Osteocyte (in vitro differentiated cells): ENCODE measurements around the gene PCYOX1L. TPM values are rescaled to one million over a fixed set of nuclear protein-coding genes. Genes with fewer than 3 reads are reported as not detected.

Experiments
- DNase-seq: peaks from one replicate; pipeline ENCODE4 v3.0.0; 2021; ENCODE audit warnings: mixed read lengths; ENCODE audit not compliant: unreplicated experiment; ENCODE audit errors: extremely low spot score
- H3K27ac Mint-ChIP-seq: one replicate; pipeline ENCODE4 v1.8.0; 2021; ENCODE audit warnings: mild to moderate bottlenecking, mixed read lengths; ENCODE audit not compliant: unreplicated experiment
- H3K27me3 Mint-ChIP-seq: one replicate; pipeline ENCODE4 v1.8.0; 2021; ENCODE audit warnings: mixed read lengths; ENCODE audit not compliant: unreplicated experiment
- H3K36me3 Mint-ChIP-seq: one replicate; pipeline ENCODE4 v1.8.0; 2021; ENCODE audit warnings: mixed read lengths; ENCODE audit not compliant: unreplicated experiment
- H3K4me1 Mint-ChIP-seq: one replicate; pipeline ENCODE4 v1.8.0; 2021; ENCODE audit warnings: mixed read lengths; ENCODE audit not compliant: unreplicated experiment
- H3K4me3 Mint-ChIP-seq: one replicate; pipeline ENCODE4 v1.8.0; 2021; ENCODE audit warnings: mild to moderate bottlenecking, moderate library complexity, mixed read lengths; ENCODE audit not compliant: unreplicated experiment
- H3K9me3 Mint-ChIP-seq: one replicate; pipeline ENCODE4 v1.8.0; 2021; ENCODE audit warnings: mixed read lengths; ENCODE audit not compliant: unreplicated experiment
- CTCF ChIP-seq: fragments of 200-600 bp; sonication (generic); IDR thresholded peaks from 2 replicates; pipeline ENCODE4 v1.5.0; 2021; ENCODE audit warnings: antibody characterized with exemption, mild to moderate bottlenecking, moderate library complexity
- total RNA-seq: library from RNA; stranded (reverse); gene quantifications from 2 replicates; pipeline ENCODE4 v1.2.1, GENCODE V29; 2021

The PCYOX1L gene
- total RNA-seq, 1 donor from 2014 or later = 7.7 TPM

- Mint-ChIP-seq H3K27ac (peak overlapping the region; percentile 93), H3K4me1 (peaks cover 76% of the 10 kb centered on the region), H3K36me3 (peaks cover 13% of the 10 kb centered on the region), H3K4me3 (peak overlapping the region; percentile 91), H3K9me3 (no peaks in the 10 kb centered on the region), H3K27me3 (no peaks in the 10 kb centered on the region)
- no peak for DNase-seq
- no peak for TF ChIP-seq CTCF
These were observed 49.1 kb downstream of the PCYOX1L start for GRCh38 chr5:149406979-149407306.

DNA sequence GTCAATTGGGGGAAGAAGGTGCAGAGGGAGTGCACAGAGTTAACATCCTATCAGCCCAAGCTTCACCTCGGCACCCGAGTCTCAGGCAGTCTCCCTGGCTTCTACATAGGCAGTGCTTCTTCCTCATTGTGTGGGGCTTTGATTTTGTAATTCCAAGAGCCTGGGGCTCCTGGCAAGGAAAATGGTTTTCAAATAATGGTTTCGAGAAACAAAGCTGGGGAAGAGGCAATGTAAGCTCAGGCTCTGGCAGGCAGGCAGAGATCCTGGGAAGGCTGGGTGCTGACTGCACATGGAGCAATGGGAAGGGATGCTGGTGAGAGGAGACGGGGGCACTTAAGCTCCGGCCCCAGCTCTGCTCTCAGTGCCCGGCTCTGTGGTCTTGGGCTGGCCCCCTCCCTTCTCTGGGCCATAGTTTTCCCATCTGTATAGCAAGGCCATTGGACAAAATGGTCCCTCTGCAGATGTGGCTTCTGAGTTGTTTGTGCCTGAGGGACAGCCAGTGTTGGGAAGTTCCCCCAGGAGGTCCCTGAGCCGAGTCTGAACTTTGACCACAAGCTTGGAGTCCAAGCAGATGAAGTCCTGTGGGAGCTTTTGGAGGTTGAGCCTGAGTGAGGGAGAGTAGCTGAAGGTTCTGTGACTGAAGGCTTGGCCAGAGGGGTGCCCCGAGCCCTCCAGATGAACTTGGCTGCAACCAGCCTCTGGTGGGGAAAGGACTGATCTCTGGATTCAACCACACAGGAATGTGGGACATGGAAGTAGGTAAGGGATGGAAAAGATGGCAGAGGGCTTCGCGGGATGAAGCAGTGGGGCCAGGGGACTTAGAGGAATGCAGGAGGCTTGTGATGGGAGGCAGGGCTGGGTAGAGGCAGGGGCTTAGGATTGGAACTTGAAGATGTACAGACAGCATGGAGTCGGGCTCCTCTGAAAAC is 49.7 kb downstream of the PCYOX1L start:
- no peak for DNase-seq
- TF ChIP-seq CTCF = no peak
- H3K27me3 Mint-ChIP-seq = no peaks in the 10 kb centered on the region
- H3K36me3 Mint-ChIP-seq = peaks cover 13% of the 10 kb centered on the region
- H3K9me3 Mint-ChIP-seq = no peaks in the 10 kb centered on the region
- peak overlapping the region; percentile 91 for H3K4me3 Mint-ChIP-seq
- peak overlapping the region; percentile 93 for H3K27ac Mint-ChIP-seq
- peaks cover 82% of the 10 kb centered on the region for H3K4me1 Mint-ChIP-seq

DNA sequence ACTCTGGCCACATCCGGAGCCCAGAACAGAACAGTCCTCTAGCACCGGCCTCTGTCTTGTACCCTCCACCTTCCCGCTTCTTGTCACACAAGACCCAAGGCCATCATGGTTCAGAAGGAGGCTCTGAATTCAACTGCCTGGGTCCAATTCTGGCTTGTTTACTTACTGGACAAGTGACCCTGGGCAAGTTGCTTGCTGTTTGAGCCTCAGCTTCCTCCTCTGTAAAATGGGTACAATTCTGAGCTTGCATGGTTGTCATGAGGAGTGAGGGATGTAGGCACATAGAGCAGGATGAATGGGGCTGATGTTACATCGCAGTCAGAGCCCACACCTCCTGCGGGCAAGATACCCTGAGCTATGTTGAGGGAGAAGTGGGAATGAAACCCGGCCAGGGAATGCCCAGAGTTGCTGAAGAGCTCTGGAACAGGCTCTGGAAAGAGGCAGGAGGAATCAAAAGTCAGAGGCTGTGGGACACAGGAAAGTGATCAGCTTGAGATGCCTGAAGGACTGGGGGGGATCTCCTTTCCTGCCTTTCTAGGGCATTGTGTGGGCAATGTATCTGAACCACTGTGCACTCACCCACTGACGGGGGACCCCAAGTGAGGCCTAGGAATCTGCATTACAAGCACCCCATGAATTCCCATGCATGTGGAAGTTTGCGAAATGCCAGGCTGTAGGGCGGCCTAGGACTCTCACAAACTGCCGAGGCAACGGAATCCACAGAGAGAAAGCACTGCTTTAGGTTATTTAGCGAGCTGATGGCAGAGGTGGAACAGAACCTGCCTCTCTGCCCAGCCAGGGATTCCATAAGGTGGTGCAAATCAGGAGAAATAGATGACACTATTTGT is 50.6 kb downstream of the PCYOX1L start:
- no peak for DNase-seq
- Mint-ChIP-seq H3K27ac (peak overlapping the region; percentile 93), H3K9me3 (no peaks in the 10 kb centered on the region), H3K27me3 (no peaks in the 10 kb centered on the region), H3K36me3 (peaks cover 18% of the 10 kb centered on the region), H3K4me3 (peak overlapping the region; percentile 91), H3K4me1 (peaks cover 86% of the 10 kb centered on the region)
- no peak for TF ChIP-seq CTCF

GRCh38 chr5:149409268-149409948 is 51.6 kb downstream of the PCYOX1L start:
- Mint-ChIP-seq H3K27me3 (no peaks in the 10 kb centered on the region), H3K36me3 (peaks cover 19% of the 10 kb centered on the region), H3K4me3 (peak overlapping the region; percentile 91), H3K27ac (peak overlapping the region; percentile 93), H3K9me3 (no peaks in the 10 kb centered on the region), H3K4me1 (peaks cover 86% of the 10 kb centered on the region)
- no peak for DNase-seq
- no peak for TF ChIP-seq CTCF
